COLO668 (cell line): ENCODE data around the gene KCNN2.
"Not testable (repeated sequence)": the region's sequence is repeated elsewhere in the genome, so short reads cannot be mapped to it uniquely, and the experiment has no call there.

Source experiments
- DNase-seq: peaks from one replicate; lab custom pipeline; 2025; ENCODE audit not compliant: unreplicated experiment; lab: John Stamatoyannopoulos, UW

The KCNN2 gene

DNA sequence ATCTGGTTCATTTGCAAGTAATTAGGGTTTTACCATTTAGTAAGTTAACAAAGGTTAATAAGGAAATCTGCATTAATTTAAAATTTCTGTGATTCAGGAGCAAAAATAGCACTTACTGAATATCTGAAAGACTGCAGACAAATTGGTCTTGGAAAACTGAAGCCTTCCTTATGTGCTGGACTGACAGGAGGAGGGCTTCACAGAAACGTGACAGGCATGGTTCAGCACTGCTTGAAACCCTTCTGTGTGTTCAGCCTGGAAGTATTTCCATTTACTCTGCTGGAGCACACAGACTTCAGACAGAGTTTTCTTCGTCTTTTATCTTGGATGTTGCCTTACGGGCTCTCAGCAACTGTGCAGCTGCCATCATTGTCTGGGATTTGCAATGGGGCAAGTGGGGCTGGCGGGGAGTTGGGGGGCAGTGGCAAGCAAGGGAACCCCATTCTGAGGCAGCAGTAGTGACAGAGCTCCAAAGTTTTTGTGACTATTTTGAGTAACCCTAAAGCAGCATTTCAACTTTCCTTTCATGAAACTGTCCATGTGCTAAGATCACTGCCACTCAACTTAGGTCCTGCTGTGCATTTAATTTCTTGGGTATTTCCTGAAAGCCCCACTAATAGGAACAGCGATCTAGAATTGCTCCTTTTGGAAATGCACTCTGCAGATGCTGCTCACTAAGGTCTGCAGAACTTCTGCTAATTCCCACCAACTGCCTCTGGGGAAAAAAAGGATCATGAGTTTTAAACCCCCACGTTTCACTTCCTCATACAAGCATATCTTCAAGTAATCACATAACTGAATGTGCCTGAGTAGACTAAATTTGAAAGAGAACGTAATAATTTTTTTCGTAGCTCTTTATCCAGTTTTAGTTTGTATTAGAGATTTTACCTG, 56.6 kb downstream of the KCNN2 start:
- DNase-seq = no peak

GRCh38 chr5:114419067-114419388, 57.2 kb downstream of the KCNN2 start:
- no peak for DNase-seq

DNA sequence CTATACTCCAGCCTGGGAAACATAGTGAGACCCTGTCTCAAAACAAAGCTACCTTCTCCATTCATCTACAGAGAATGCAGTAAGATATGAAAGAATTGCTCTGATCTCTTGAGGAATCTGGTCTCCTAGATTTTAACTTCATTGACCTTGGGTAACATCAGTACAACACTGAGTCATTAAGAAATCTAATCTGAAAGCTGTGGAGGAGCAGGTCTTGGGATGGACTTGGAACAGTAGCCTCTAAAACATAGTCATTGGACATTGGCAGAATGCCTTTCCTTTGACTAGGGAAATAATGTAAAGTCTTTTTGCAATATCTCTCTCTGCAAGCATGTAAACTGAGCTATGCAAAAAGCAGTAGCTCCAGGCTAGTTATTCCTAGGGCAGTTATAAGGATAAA, 58.1 kb downstream of the KCNN2 start:
- DNase-seq = no peak

DNA sequence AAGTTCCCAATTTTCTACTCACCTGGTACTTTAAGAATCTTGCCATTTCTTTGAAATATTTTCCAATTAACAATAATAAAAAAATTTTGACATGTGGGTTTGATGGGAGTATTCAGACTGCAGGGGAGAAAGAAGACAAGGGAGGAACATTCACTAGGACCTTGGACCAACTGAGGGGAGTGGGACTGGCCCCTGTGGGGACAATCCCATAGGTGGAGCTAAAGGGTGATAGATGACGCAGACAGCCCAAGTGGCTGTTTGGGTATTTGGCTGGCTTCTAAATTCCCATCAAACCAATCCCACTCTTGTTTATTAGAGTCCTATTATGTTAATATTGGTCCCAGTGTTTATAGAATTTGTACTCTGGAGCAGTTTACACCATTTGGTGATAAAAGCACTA, 65.3 kb downstream of the KCNN2 start:
- DNase-seq = no peak

DNA sequence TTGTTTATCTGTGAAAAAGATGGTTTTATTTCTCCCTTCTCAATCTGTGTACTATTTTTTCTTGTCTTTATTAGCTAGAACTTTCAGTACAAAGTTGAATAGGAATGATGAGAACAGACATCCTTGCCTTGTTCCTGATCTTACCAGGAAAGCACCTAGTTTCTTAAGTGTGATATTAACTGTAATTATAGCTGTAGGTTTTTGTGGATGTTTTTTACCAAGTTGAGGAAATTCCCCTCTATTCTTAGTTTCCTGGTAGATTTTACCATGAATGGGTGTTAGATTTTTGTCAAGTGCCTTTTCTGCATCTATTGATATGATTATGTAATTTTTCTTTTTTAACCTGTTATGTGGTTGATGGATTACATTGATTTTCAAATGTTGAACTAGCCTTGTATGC, 68.7 kb downstream of the KCNN2 start:
- DNase-seq = no peak

DNA sequence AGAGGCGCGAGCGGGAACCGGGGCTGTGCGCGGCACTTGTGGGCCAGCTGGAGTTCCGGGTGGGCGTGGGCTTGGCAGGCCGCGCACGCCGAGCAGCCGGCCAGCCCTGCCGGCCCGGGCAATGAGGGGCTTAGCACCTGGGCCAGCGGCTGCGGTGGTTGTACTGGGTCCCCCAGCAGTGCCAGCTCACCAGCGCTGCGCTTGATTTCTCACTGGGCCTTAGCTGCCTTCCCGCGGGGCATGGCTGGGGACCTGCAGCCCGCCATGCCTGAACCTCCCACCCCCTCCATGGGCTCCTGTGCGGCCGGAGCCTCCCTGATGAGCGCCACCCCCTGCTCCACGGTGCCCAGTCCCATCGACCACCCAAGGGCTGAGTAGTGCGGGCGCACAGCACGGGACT, 70.8 kb downstream of the KCNN2 start:
- not testable (repeated sequence) for DNase-seq

GRCh38 chr5:114434396-114435219, 72.7 kb downstream of the KCNN2 start:
- DNase-seq = no peak

DNA sequence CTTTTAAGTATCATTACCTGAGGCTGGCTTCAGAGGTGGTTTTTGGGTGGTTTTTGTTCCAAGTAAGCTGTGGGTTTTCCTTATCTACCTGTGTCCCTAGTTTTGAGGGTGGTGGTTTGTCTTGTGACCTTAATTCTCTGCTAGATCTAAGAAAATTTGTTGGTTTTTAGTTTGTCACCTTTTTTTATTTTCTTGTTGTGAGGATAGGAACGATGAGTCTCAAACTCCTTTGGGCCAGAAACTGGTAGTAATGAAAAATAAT, 73.3 kb downstream of the KCNN2 start:
- DNase-seq = no peak

DNA sequence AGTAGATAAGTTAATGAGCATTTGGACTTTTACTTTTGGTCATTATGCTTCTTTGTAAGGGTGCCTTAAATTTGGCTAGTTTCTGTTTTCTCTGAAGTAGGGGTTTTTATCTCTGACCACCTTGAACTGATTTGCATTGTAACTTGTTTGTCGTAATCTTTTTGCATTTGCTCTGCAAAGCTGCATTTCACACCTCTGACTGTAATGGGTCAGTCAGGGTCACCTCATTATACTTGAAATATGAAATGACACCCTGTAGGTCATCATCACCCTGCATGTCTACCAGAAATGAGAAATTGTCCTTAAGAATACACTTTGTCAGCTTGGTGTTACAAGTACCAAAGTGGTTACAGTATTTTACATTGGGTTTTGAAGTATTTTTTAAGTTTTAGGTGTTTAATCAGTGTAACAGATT, 74.0 kb downstream of the KCNN2 start:
- DNase-seq = no peak

GRCh38 chr5:114437936-114438335, 76.1 kb downstream of the KCNN2 start:
- no peak for DNase-seq

- DNase-seq = no peak
These were observed 76.6 kb downstream of the KCNN2 start for GRCh38 chr5:114438471-114438870.

GRCh38 chr5:114447084-114447773, 85.4 kb downstream of the KCNN2 start:
- DNase-seq = no peak

- DNase-seq = no peak
These were observed 86.6 kb downstream of the KCNN2 start for GRCh38 chr5:114448481-114448880.

GRCh38 chr5:114449860-114450421, 88.1 kb downstream of the KCNN2 start:
- DNase-seq = peak; percentile 35

- DNase-seq = no peak
These were observed 88.6 kb downstream of the KCNN2 start for GRCh38 chr5:114450437-114450836.

DNA sequence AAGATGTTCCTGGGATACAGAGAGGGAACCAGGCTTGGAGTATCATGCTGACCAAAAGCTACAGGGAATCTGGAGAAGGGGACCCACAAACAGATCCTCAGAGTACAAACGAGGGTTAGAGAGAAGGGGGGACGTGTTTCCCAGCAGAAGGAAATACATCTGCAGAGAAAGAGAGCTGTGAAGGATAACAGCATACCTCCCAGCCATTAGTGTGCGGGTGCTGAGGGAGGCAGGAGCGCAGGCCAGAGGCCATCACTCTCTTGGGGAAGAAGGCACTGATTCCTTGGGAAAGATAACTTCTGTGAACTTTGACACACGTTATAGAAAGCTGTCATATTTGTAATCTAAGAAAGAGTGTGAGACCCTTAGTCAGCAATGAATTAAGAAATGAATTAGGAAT, 96.9 kb downstream of the KCNN2 start:
- DNase-seq = no peak

GRCh38 chr5:114467171-114467570, 105.3 kb downstream of the KCNN2 start:
- DNase-seq = no peak

DNA sequence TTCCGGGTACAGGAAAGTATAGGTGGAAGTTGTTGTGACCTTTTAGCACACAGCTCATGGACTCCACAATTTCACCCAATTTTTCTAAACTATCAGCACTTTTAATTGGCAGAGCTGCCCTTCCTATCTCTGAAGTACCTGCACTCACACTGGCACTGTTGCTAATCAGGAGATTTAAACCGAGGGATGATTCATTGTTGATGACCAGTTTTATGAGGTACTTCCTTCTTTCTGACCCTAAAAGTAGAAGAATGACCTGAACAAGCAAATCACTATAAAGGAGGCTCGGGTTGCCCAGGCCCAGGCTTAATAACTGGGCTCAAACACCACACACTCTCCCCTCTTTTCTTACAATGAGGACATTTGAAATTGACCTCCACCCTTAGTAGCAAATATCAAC, 105.9 kb downstream of the KCNN2 start:
- DNase-seq = no peak

- DNase-seq = no peak
These were observed 107.5 kb downstream of the KCNN2 start for GRCh38 chr5:114469372-114469771.

DNA sequence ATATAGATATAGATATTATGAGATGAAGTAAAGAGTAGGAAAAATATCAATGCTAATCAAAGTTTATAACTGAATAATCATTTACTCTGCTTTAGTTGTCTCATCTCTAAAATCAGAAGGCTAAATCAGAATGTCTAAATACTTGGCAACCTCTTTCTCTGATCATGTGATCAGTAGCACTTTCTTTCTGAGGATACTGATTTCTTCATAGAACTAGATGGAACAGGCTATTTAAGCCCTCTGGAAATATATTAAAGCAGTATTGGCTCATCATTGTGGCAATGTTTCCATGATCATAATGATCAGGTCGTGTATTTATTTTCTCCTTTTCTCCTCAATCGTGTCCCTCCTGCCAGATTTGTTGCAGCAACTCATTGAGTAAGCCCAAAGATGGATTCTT, 109.7 kb downstream of the KCNN2 start:
- DNase-seq = no peak

DNA sequence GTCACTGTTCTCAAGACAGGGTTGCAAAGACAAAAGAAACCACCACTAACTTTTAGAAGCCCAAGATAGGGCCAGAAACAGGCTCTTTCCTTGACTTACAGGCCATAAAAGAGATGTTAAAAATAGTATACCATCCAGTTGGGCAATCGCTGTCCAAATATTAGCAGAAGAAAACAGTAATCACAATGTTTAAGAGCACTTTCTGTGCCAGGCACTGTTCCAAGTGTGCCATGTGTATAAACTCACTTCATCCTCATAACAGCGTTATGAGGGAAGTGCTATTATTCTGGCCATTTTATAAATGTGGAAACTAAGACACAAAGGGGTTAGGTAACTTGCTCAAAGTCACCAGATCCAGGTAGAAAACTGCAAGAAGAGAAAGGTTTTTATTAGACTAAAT, 111.7 kb downstream of the KCNN2 start:
- DNase-seq = no peak
